ENCODE measurements around the gene VPS39.

The VPS39 gene

DNA sequence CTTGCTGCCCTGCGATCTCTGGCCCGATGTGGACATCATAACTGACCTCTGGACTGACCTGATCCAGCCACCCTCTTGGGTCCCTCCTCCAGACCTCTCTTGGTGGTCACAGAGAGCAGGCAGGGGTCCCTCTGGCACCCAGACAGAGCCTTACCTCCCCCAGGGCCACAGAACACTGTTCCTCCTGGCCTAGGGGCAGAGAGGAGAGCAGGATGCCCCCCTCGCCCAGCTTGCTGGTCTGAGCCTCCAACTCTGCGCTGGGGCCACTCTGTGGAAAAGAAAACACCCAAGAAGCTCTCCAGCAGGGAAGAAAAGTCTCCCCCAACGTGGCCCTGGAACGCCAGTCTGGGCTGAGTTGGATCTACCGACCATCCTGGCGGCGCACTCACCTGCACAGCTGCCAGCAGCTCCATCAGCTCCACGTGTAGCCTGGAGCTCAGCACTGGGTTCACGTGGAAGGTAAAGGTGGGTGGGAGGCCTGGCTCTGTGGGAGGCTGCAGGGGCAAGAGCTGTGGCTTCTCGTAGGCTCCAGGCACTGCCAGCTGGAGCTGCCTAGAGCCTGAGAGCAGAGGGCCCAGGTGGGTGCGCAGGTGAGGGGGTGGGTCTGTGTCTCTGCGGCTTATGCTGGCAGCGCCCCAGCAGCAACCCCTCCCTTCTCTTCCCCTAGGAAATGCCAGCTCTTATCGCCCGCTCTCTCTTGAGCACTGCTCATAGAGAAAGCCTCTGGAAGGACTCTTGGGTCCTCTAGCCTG is 57.7 kb downstream of the VPS39 start:
- H3K4me1 ChIP-seq (ENCODE audit: control insufficient read depth, low read length): no peaks in the 10 kb centered on the region
- no peaks in the 10 kb centered on the region for H3K9me2 ChIP-seq (replicated peaks; ENCODE audit: control insufficient read depth, low read length)
- H3K79me2 ChIP-seq (ENCODE audit: control insufficient read depth, low read length): no peaks in the 10 kb centered on the region

DNA sequence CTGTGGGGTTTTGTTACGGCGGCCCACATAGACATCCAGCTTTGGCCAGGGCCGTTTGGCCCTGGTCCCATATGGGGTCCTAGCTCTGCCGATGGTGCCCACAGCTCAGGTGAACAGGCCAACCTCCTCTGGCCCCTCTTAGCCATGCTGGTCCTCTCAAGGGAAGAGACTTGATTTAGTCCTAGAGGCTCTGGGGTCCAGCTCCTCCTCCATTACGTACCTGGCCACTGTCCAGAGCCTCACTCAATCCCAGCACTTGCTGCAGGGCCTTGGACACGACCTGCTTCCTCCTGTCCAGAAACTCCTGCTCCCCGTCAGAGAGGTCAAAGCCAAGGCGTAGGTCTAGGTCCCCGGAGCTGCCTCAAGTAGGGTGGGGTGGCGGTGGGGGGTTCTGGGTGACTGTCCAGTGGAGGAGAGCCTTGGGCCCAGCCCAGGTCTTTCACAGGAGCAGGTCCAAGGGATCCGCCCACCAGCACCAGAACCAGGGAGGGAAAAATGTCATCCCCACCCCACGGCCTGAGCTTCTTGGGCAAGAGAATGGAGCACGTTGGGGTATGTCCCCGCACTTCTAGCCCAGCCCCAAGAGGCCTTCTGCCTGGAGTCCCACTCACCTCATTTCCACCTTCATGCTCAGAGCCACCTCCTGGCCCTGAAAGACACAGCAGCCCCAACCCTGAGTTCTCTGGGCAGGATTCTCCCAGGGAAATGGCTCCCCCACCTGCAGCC is 58.4 kb downstream of the VPS39 start:
- Histone ChIP-seq H3F3A (ENCODE audit: control insufficient read depth, insufficient read depth) (no peaks in the 10 kb centered on the region), H3K27ac (ENCODE audit: low read depth, low read length) (no peak overlapping the region), H3K9me2 (replicated peaks; ENCODE audit: control insufficient read depth, low read length) (no peaks in the 10 kb centered on the region), H3K4me2 (ENCODE audit: low read length) (no peak overlapping the region), H3K79me2 (ENCODE audit: control insufficient read depth, low read length) (no peaks in the 10 kb centered on the region), H4K20me1 (ENCODE audit: control insufficient read depth, insufficient read depth, low read depth, low read length) (no peaks in the 10 kb centered on the region), H3K9me3 (ENCODE audit: control insufficient read depth, insufficient read depth, low read length) (no peaks in the 10 kb centered on the region), H3K36me3 (ENCODE audit: control insufficient read depth, low read length) (no peaks in the 10 kb centered on the region), H3K4me3 (ENCODE audit: low read length) (no peak overlapping the region), H3K4me1 (ENCODE audit: control insufficient read depth, low read length) (no peaks in the 10 kb centered on the region), H3K27me3 (ENCODE audit: control insufficient read depth, low read length) (no peaks in the 10 kb centered on the region)
- no peak for TF ChIP-seq EZH2phosphoT487 (IDR thresholded peaks at IDR 0.05; ENCODE audit: borderline replicate concordance, low read length)
- TF ChIP-seq, protein P1, sequence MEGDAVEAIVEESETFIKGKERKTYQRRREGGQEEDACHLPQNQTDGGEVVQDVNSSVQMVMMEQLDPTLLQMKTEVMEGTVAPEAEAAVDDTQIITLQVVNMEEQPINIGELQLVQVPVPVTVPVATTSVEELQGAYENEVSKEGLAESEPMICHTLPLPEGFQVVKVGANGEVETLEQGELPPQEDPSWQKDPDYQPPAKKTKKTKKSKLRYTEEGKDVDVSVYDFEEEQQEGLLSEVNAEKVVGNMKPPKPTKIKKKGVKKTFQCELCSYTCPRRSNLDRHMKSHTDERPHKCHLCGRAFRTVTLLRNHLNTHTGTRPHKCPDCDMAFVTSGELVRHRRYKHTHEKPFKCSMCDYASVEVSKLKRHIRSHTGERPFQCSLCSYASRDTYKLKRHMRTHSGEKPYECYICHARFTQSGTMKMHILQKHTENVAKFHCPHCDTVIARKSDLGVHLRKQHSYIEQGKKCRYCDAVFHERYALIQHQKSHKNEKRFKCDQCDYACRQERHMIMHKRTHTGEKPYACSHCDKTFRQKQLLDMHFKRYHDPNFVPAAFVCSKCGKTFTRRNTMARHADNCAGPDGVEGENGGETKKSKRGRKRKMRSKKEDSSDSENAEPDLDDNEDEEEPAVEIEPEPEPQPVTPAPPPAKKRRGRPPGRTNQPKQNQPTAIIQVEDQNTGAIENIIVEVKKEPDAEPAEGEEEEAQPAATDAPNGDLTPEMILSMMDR (IDR thresholded peaks at IDR 0.05; ENCODE audit: low read depth, low read length, poor library complexity, severe bottlenecking): no peak

More for the DNA sequence above, 57.7 kb downstream of the VPS39 start:
- no peak overlapping the region for H3K4me3 ChIP-seq (ENCODE audit: low read length)
- H3F3A ChIP-seq (ENCODE audit: control insufficient read depth, insufficient read depth): no peaks in the 10 kb centered on the region
- TF ChIP-seq, protein P1 (IDR thresholded peaks at IDR 0.05; ENCODE audit: low read depth, low read length, poor library complexity, severe bottlenecking): no peak
- TF ChIP-seq EZH2phosphoT487 (IDR thresholded peaks at IDR 0.05; ENCODE audit: borderline replicate concordance, low read length): no peak
- no peaks in the 10 kb centered on the region for H3K36me3 ChIP-seq (ENCODE audit: control insufficient read depth, low read length)
- H4K20me1 ChIP-seq (ENCODE audit: control insufficient read depth, insufficient read depth, low read depth, low read length): no peaks in the 10 kb centered on the region
- H3K4me2 ChIP-seq (ENCODE audit: low read length): no peak overlapping the region
- no peaks in the 10 kb centered on the region for H3K27me3 ChIP-seq (ENCODE audit: control insufficient read depth, low read length)
- H3K9me3 ChIP-seq (ENCODE audit: control insufficient read depth, insufficient read depth, low read length): no peaks in the 10 kb centered on the region
- H3K27ac ChIP-seq (ENCODE audit: low read depth, low read length): no peak overlapping the region

DNA sequence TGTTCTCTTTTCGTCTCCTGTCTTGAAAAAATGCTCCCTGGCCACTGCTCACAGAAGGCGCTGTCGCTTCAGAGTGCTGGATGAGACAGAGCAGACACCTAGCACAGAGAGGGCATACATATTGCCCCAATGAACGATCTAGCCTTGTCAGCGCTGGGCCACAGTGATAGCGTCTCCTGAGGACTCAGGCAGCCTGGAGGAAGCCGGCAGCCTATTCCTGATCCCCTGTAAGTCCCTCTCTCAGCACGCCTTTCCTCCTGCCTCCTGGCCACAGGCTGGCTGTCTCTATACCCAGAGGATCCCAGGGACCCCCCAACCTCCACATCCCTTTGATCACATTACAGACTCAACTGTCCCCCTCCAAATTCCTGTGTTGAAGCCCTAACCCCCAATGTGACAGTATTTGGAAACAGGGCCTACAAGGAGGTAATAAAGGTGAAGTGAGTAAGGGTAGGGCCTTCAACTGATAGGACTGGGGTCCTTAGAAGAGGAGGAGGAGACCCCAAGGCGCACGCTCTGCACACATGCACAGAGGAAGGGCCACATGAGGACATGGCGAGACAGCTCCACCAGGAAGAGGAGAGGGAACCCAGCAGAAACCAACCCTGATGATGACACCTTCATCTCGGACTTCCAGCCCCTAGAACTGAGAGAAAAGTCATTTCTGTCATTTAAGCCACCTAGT is 59.2 kb downstream of the VPS39 start:
- H4K20me1 ChIP-seq (ENCODE audit: control insufficient read depth, insufficient read depth, low read depth, low read length): no peaks in the 10 kb centered on the region
- H3K36me3 ChIP-seq (ENCODE audit: control insufficient read depth, low read length): no peaks in the 10 kb centered on the region
- H3K27me3 ChIP-seq (ENCODE audit: control insufficient read depth, low read length): no peaks in the 10 kb centered on the region
- no peak overlapping the region for H3K4me2 ChIP-seq (ENCODE audit: low read length)
- no peaks in the 10 kb centered on the region for H3F3A ChIP-seq (ENCODE audit: control insufficient read depth, insufficient read depth)
- no peaks in the 10 kb centered on the region for H3K4me1 ChIP-seq (ENCODE audit: control insufficient read depth, low read length)
- TF ChIP-seq EZH2phosphoT487 (IDR thresholded peaks at IDR 0.05; ENCODE audit: borderline replicate concordance, low read length): no peak
- TF ChIP-seq, protein P1 (IDR thresholded peaks at IDR 0.05; ENCODE audit: low read depth, low read length, poor library complexity, severe bottlenecking): no peak
- no peak overlapping the region for H3K4me3 ChIP-seq (ENCODE audit: low read length)
- H3K27ac ChIP-seq (ENCODE audit: low read depth, low read length): no peak overlapping the region
- H3K9me2 ChIP-seq (replicated peaks; ENCODE audit: control insufficient read depth, low read length): no peaks in the 10 kb centered on the region
- no peaks in the 10 kb centered on the region for H3K79me2 ChIP-seq (ENCODE audit: control insufficient read depth, low read length)
- H3K9me3 ChIP-seq (ENCODE audit: control insufficient read depth, insufficient read depth, low read length): no peaks in the 10 kb centered on the region
